Measurements from ENCODE around the gene SLC35A3. TPM values are rescaled to one million over a fixed set of nuclear protein-coding genes. Genes with fewer than 3 reads are reported as not detected.

SLC35A3 gene
- total and polyA plus RNA-seq, 9 of the 15 experiments (the other 6 are each of a cell fraction or from before 2014, with no cell fraction given) = 3.5 to 21.7 (median 13.2) TPM

- H3K27ac ChIP-seq (ENCODE audit: extremely low read depth, low read depth, low read length) = no peak overlapping the region
- 0 out of 2 replicates have a peak overlapping the region, but pooled peaks have one; percentile 36 for H2AFZ ChIP-seq (ENCODE audit: low read depth, low read length)
- H3K4me3 ChIP-seq = no peak overlapping the region
- ATAC-seq (peak; percentile 57), FAIRE-seq (no peak), DNase-seq (ENCODE audit: extremely low read depth in 1 of 4, low spot score in 3 of 4) (no peak)
- no peak overlapping the region for H3K9ac ChIP-seq (ENCODE audit: insufficient read depth in 1 of 2, low read depth in 2 of 2, low read length in 2 of 2)
- WGBS (ENCODE audit: insufficient coverage, low coverage, missing lambda C conversion rate) = 55% methylated on average over 3 of the region's 3 CpGs
- H3K27me3 ChIP-seq (ENCODE audit: control insufficient read depth in 2 of 2, insufficient read depth in 2 of 2, low read length in 2 of 2) = no peaks in the 10 kb centered on the region
- H3K9me3 ChIP-seq (replicated peaks; ENCODE audit: control insufficient read depth, insufficient read depth, low read depth, low read length) = no peaks in the 10 kb centered on the region
- no TSS peak for BruUV-seq (replicated peaks)
- H3K36me3 ChIP-seq (ENCODE audit: control insufficient read depth, insufficient read depth, low read length) = no peaks in the 10 kb centered on the region
- intact Hi-C loops (cut with micrococcal nuclease) (no loop called here), in situ Hi-C loops (cut with MboI) (no loop called here)
- H3K79me2 ChIP-seq (ENCODE audit: control insufficient read depth, insufficient read depth, low read length) = no peaks in the 10 kb centered on the region; the same call in 2 of the 3 replicates
- H3K4me2 ChIP-seq (ENCODE audit: insufficient read depth, low read length) = no peak overlapping the region
- CTCF ChIA-PET (ENCODE audit: low intra/inter-chr PET ratio) = no interaction called here
- POLR2A ChIA-PET = interaction anchor here (0.6 to 1.0 kb wide), 2 partner anchors 18 to 369 kb away, joined by 3 read pairs; no protein-coding TSS in a partner anchor
- no peaks in the 10 kb centered on the region for H4K20me1 ChIP-seq (replicated peaks; ENCODE audit: control insufficient read depth, insufficient read depth, low read length)
- peaks cover 0 to 6% of the 10 kb centered on the region in 2 experiments; a peak in 2 of 5 replicates for H3K4me1 ChIP-seq (replicated peaks in 1 of 2; ENCODE audit: control insufficient read depth in 2 of 2, insufficient read depth in 2 of 2, low read length in 2 of 2)
- peaks cover 3% of the 10 kb centered on the region for H3K9me1 ChIP-seq (ENCODE audit: control insufficient read depth, insufficient read depth, low read length)
- TF ChIP-seq SRSF7 (optimal IDR thresholded peaks at IDR 0.05; ENCODE audit: low read depth, low read length) = no peak
- peak; percentile 71 for TF ChIP-seq USF2 (CRISPR knock-in tag; IDR thresholded peaks at IDR 0.05)
- TF ChIP-seq, protein P1, sequence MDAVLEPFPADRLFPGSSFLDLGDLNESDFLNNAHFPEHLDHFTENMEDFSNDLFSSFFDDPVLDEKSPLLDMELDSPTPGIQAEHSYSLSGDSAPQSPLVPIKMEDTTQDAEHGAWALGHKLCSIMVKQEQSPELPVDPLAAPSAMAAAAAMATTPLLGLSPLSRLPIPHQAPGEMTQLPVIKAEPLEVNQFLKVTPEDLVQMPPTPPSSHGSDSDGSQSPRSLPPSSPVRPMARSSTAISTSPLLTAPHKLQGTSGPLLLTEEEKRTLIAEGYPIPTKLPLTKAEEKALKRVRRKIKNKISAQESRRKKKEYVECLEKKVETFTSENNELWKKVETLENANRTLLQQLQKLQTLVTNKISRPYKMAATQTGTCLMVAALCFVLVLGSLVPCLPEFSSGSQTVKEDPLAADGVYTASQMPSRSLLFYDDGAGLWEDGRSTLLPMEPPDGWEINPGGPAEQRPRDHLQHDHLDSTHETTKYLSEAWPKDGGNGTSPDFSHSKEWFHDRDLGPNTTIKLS (IDR thresholded peaks at IDR 0.05; ENCODE audit: borderline replicate concordance, low read depth) = no peak
- TF ChIP-seq USF1 (CRISPR knock-in tag; IDR thresholded peaks at IDR 0.05) = peak; percentile 86
- 0 out of 2 replicates have a peak, but pooled peaks have one; percentile 12 for TF ChIP-seq RAD51 (IDR thresholded peaks at IDR 0.05; ENCODE audit: borderline replicate concordance, low read depth)
Observed at GRCh38 chr1:99964806-99965205, 5.0 kb upstream of the SLC35A3 start.
